Cardiac muscle cell (in vitro differentiated cells and primary cell): ENCODE measurements around the gene ATP8A2. TPM values are rescaled to one million over a fixed set of nuclear protein-coding genes. Genes with fewer than 3 reads are reported as not detected.

Experiments
- DNase-seq, 2 donors: peaks; one replicate each; pipeline versions ENCODE4 v3.0.0 to v3.0.0-alpha.2; 2010 to 2017; ENCODE audit warnings: low read depth in 1 of 2, low spot score in 1 of 2
- H3K27ac ChIP-seq: fragments of 200-600 bp; sonication (generic); 2 replicates; pipeline ENCODE4 v1.5.1; 2016
- H3K27me3 ChIP-seq: fragments of 200-600 bp; sonication (generic); 2 replicates; pipeline ENCODE4 v1.6.0; 2016; ENCODE audit warnings: control low read depth
- H3K36me3 ChIP-seq: fragments of 200-600 bp; sonication (generic); 2 replicates; pipeline ENCODE4 v1.5.1; 2016; ENCODE audit warnings: control low read depth
- H3K4me1 ChIP-seq: fragments of 200-600 bp; sonication (generic); 2 replicates; pipeline ENCODE4 v1.8.1; 2017; ENCODE audit warnings: low read depth, mild to moderate bottlenecking, mixed run types
- H3K4me3 ChIP-seq: fragments of 200-600 bp; sonication (generic); 2 replicates; pipeline ENCODE4 v1.5.1; 2016; ENCODE audit warnings: mild to moderate bottlenecking
- H3K9me3 ChIP-seq: fragments of 200-600 bp; sonication (generic); 2 replicates; pipeline ENCODE4 v1.5.1; 2017; ENCODE audit warnings: low read depth, mild to moderate bottlenecking, control low read depth
- polyA plus RNA-seq: library from polyadenylated mRNA; unstranded; fragments of >200 nt; fragmentation: Nextera tagmentation; extraction: Ambion mirVana; gene quantifications from 2 replicates; pipeline ENCODE4 v1.2.1, GENCODE V29; 2016
- total RNA-seq: library from RNA; depleted of rRNA; stranded (reverse); fragments of >200 nt; gene quantifications from 2 replicates; pipeline ENCODE4 v1.2.3, GENCODE V29; 2016
- TF ChIP-seq, protein P1 (sequence below): IDR thresholded peaks from 2 replicates; pipeline ENCODE4 v1.5.1; 2012; ENCODE audit warnings: low read depth, mild to moderate bottlenecking, low read length

The ATP8A2 gene
- total and polyA plus RNA-seq, 2 experiments from 2014 or later = 0.86 to 0.89 TPM

DNA sequence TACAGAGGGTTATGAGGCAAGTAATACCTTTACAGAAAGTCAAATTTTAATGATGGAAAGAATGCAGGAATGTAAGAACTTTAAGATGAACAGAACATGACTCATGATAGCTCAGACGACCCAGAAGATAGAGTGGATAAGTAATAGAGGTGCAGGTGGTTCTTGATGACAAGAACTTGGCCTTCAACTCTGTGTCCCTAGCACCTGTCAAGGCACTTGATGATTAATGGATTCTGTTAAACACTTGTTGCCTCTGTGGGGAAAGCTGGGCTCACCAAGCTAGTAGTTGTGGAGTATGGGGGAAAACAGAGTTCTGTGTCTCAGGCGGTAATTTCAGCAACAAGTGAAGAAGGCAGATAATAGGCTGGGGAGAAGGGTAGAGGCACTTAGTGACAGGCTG is 306.2 kb downstream of the ATP8A2 start:
- Histone ChIP-seq H3K36me3 (no peaks in the 10 kb centered on the region), H3K27me3 (no peaks in the 10 kb centered on the region), H3K9me3 (no peaks in the 10 kb centered on the region), H3K4me1 (no peaks in the 10 kb centered on the region), H3K4me3 (no peak overlapping the region), H3K27ac (no peak overlapping the region)
- TF ChIP-seq, protein P1, sequence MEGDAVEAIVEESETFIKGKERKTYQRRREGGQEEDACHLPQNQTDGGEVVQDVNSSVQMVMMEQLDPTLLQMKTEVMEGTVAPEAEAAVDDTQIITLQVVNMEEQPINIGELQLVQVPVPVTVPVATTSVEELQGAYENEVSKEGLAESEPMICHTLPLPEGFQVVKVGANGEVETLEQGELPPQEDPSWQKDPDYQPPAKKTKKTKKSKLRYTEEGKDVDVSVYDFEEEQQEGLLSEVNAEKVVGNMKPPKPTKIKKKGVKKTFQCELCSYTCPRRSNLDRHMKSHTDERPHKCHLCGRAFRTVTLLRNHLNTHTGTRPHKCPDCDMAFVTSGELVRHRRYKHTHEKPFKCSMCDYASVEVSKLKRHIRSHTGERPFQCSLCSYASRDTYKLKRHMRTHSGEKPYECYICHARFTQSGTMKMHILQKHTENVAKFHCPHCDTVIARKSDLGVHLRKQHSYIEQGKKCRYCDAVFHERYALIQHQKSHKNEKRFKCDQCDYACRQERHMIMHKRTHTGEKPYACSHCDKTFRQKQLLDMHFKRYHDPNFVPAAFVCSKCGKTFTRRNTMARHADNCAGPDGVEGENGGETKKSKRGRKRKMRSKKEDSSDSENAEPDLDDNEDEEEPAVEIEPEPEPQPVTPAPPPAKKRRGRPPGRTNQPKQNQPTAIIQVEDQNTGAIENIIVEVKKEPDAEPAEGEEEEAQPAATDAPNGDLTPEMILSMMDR = no peak
- DNase-seq = no peak

DNA sequence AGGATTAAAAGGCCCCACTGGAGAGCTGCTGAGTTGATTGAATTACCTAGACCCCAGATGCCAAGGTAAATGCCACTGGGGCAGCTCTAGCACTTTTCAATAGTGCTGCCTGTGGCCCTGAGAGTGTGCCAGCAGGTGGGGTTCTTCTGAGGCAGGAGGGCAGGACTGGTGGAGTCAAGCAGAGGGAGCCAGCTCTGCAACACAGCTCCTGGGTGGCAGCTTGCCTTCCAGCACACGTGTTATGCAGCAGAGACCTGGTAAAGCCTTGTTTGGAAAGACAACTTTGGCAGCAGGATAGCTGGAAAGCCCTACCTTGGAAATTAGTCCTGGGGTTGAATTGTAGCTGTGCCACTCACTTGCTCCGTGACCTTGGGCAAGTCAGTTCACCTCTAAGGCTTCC is 306.6 kb downstream of the ATP8A2 start:
- no peaks in the 10 kb centered on the region for H3K4me1 ChIP-seq
- H3K36me3 ChIP-seq = no peaks in the 10 kb centered on the region
- TF ChIP-seq, protein P1 = no peak
- H3K27ac ChIP-seq = no peak overlapping the region
- no peak overlapping the region for H3K4me3 ChIP-seq
- DNase-seq = no peak
- H3K9me3 ChIP-seq = no peaks in the 10 kb centered on the region
- H3K27me3 ChIP-seq = no peaks in the 10 kb centered on the region

DNA sequence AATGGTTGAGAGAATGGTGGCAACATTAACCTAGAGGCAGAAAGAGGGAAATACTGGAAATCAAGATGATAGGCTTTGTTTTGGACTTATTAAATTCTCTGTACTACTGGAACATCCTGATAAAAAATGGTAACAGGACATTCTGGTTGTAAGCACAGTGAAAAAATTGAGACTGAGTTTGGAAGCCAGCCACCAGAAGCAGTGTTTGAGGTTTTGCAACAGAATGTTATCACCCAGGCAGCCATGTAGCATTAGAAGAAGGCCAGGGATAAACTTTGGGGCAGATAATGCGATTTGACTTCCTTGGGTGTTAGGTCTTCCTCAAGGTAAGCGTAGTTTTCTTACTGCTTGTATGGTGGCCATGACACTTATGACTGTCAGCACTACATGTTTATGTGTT is 307.4 kb downstream of the ATP8A2 start:
- TF ChIP-seq, protein P1 = no peak
- H3K4me1 ChIP-seq = no peaks in the 10 kb centered on the region
- H3K4me3 ChIP-seq = no peak overlapping the region
- H3K27me3 ChIP-seq = no peaks in the 10 kb centered on the region
- no peaks in the 10 kb centered on the region for H3K36me3 ChIP-seq
- DNase-seq = peak in 1 of 2 donors; percentile 10
- no peak overlapping the region for H3K27ac ChIP-seq
- no peaks in the 10 kb centered on the region for H3K9me3 ChIP-seq

DNA sequence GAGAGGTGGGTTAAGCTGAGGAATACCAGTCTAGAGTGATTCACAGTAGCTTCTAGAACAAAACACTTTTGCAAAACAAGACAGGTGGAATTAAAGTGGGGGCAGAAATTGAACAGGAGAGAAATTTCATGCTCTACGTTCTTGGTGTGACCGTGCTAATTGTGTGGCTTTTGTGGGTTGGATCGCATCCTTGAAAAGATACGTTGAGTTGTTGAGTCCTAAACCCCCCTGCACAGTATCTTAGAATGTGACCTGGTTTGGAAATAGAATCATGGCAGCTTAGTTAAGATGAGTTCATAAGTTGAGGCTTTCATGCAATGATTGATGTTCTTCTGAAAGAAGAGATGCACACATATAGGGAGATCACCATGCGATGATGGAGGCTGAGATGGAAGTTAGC is 308.2 kb downstream of the ATP8A2 start:
- TF ChIP-seq, protein P1 = no peak
- no peaks in the 10 kb centered on the region for H3K27me3 ChIP-seq
- H3K27ac ChIP-seq = no peak overlapping the region

DNA sequence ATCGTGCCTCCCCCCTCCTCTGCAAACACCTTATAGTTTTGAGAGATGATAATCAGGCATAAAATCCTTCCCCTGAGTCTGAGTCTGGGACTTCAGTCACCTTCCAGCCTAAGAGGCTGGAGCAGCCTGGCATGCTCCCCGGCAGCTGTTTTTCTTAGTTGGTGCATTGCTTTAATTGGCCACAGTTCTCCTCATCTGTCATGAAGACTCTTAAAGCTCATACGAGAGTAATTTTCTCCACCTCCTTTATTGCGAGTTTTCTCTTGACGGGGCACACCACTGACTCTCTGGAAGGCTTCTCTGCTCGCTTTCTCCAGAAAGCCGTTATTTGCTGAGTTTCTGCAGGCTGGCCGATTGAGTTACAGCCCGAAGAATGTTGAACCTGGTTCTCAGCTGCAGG is 310.5 kb downstream of the ATP8A2 start:
- Histone ChIP-seq H3K27me3 (no peaks in the 10 kb centered on the region), H3K4me3 (no peak overlapping the region), H3K4me1 (peaks cover 10% of the 10 kb centered on the region), H3K36me3 (no peaks in the 10 kb centered on the region), H3K9me3 (no peaks in the 10 kb centered on the region), H3K27ac (no peak overlapping the region)
- TF ChIP-seq, protein P1 = no peak
- no peak for DNase-seq

More for the DNA sequence above, 308.2 kb downstream of the ATP8A2 start:
- H3K9me3 ChIP-seq = no peaks in the 10 kb centered on the region
- H3K4me3 ChIP-seq = no peak overlapping the region
- DNase-seq = no peak
- peaks cover 6% of the 10 kb centered on the region for H3K4me1 ChIP-seq
- H3K36me3 ChIP-seq = no peaks in the 10 kb centered on the region

DNA sequence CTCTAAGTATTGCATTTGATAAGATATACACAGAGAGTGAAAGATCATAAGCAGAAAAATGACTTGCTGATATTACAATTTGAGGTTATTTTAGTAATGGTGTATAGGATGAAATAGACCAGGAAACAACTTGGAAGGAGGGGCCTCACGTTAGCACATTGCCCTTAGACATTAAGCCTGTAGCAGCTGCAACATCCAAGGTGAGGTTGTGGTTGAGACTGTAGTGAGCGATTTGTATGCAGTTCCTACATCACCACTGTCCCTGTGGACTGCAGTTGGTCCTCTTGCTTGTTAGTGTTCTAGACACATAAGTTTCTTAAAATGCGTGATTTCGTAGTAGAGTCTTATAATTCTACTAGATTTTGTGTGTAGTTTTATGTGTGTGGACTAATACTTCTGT is 311.3 kb downstream of the ATP8A2 start:
- TF ChIP-seq, protein P1 = no peak

More for the DNA sequence above, 311.3 kb downstream of the ATP8A2 start:
- peaks cover 10% of the 10 kb centered on the region for H3K4me1 ChIP-seq
- DNase-seq = no peak
- no peaks in the 10 kb centered on the region for H3K36me3 ChIP-seq
- H3K4me3 ChIP-seq = no peak overlapping the region
- H3K9me3 ChIP-seq = no peaks in the 10 kb centered on the region
- H3K27me3 ChIP-seq = no peaks in the 10 kb centered on the region
- H3K27ac ChIP-seq = no peak overlapping the region
